GM13976 (cell line): ENCODE measurements around the gene BACH1.

ENCODE experiments used
- DNase-seq: peaks from one replicate; pipeline ENCODE4 v3.0.0; 2012; ENCODE audit warnings: low spot score
- in situ Hi-C: fragments of 300-500 bp; cut with MboI; formaldehyde crosslinking; loops from one replicate; pipeline ENCODE4 v1.12.0; 2022; ENCODE audit warnings: low sequenced_read_pairs, mixed read lengths, inconsistent platforms; ENCODE audit not compliant: unreplicated experiment
- TF ChIP-seq, protein P1 (sequence below): IDR thresholded peaks from 2 replicates; pipeline ENCODE4 v1.5.1; 2012; ENCODE audit warnings: borderline replicate concordance, mild to moderate bottlenecking; ENCODE audit not compliant: insufficient read depth; ENCODE audit errors: extremely low read depth, missing control alignments, control extremely low read depth

The BACH1 gene

DNA sequence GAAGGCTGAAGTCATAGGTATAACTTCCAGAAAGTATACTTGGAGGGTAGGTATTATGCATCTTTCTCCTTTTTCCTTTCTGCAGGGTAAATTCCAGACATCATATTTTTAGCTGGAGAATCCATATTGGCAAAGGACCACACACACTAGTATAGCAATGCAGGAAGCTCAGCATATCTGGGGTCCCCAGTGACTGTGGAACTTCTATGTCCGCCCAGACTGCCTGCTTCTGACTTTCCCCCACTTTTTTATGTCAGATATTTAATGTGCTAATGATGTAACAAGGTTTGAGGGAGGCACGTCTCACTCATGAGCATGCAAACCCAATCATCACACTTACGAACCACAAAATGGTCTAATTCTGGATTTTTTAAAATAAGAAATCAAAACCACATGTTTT is 90.4 kb downstream of the BACH1 start:
- no peak for DNase-seq
- in situ Hi-C loops: no loop called here
- TF ChIP-seq, protein P1, sequence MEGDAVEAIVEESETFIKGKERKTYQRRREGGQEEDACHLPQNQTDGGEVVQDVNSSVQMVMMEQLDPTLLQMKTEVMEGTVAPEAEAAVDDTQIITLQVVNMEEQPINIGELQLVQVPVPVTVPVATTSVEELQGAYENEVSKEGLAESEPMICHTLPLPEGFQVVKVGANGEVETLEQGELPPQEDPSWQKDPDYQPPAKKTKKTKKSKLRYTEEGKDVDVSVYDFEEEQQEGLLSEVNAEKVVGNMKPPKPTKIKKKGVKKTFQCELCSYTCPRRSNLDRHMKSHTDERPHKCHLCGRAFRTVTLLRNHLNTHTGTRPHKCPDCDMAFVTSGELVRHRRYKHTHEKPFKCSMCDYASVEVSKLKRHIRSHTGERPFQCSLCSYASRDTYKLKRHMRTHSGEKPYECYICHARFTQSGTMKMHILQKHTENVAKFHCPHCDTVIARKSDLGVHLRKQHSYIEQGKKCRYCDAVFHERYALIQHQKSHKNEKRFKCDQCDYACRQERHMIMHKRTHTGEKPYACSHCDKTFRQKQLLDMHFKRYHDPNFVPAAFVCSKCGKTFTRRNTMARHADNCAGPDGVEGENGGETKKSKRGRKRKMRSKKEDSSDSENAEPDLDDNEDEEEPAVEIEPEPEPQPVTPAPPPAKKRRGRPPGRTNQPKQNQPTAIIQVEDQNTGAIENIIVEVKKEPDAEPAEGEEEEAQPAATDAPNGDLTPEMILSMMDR: no peak

DNA sequence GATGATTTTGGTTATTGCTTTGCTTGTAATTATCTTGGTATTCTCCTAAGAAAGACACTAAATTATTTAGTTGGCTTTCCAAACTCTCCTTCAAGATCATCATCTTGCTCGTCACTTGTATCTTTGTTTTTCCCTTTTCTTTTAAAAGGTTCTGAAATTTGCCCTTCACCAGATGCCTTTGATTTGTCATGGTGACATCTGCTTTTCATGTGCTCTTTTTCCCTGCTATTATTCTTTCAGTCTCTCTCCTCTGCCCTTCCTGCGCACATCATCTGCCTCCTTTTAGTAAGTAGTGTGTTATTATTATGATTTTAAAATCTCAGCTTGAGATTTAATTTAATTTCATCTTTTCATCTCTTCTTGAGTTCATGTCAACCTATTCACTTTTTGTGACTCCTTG is 92.1 kb downstream of the BACH1 start:
- in situ Hi-C loops: no loop called here
- TF ChIP-seq, protein P1: no peak
- DNase-seq: no peak

DNA sequence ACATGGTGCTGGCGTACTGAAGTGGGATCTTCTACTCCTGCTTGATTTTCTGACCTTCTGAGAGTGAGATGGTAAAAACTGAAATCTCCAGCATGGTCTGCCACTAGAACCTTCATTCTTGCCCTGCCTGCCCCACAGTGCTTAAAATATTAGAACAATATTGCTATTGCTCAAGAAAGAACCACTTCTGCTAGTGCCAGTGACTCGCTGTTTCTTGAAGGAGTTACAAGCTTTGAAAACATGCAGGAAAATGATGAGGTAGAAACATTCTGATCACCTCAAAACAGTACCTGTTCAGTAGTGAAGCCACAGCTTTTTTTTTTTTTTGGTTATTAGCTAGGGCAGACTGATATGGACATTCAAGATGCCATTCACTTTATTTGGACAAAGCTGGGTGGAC is 95.3 kb downstream of the BACH1 start:
- TF ChIP-seq, protein P1: no peak
- no peak for DNase-seq
- in situ Hi-C loops: no loop called here
